ENCODE results near the gene MDM2. TPM values are rescaled to one million over a fixed set of nuclear protein-coding genes. Genes with fewer than 3 reads are reported as not detected.

The MDM2 gene
- total and polyA plus RNA-seq, 5 experiments from 2014 or later = 7.6 to 90.4 (median 17.9) TPM

DNA sequence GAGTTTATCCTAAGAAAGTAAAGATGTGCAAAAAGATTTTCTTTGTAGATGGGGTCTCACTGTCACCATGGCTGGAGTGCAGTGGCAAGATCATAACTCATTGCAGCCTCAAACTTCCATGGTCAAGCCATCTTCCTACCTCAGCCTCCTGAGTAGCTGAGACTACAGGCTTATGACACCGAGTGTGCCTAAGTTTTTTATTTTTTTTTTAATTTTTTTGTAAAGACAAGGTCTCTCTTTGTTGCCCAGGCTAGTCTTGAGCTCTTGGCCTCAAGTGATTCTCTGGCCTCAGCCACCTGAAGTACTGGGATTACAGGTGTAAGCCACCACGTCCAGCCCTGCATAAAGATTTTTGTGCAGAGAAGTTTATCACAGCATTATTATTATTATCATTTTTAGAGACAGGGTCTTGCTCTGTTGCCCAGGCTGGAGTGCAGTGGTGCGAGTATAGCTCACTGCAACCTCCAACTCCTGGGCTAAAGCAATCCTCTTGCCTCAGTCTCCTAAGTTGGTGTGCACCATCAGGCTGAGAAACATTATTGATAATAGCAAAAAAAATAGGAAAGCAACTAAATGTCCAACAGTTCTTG lies 19.3 kb upstream of the MDM2 start:
- DNase-seq = no peak
- no peak overlapping the region for H3K4me3 Mint-ChIP-seq
- H3K4me1 Mint-ChIP-seq = peaks cover 0 to 18% (median 3%) of the 10 kb centered on the region in 4 donors
- no peak overlapping the region for H3K27ac Mint-ChIP-seq
- H3K27me3 Mint-ChIP-seq = no peaks in the 10 kb centered on the region
- H3K9me3 Mint-ChIP-seq = no peaks in the 10 kb centered on the region
- POLR2A ChIA-PET = no interaction called here
- ATAC-seq = no peak
- H3K36me3 Mint-ChIP-seq = peaks cover 0 to 4% (median 0%) of the 10 kb centered on the region in 3 donors

GRCh38 chr12:68789144-68789878 lies 18.7 kb upstream of the MDM2 start:
- Mint-ChIP-seq H3K27me3 (no peaks in the 10 kb centered on the region), H3K4me1 (peaks cover 0 to 14% (median 3%) of the 10 kb centered on the region in 4 donors), H3K4me3 (no peak overlapping the region), H3K27ac (no peak overlapping the region), H3K36me3 (no peaks in the 10 kb centered on the region), H3K9me3 (no peaks in the 10 kb centered on the region)
- no peak for ATAC-seq
- DNase-seq = no peak
- POLR2A ChIA-PET = no interaction called here

- POLR2A ChIA-PET = interaction anchor here (1.5 kb wide), 1 partner anchor 16 kb away, joined by 4 read pairs; no protein-coding TSS in a partner anchor
- H3K27ac Mint-ChIP-seq = no peak overlapping the region
These were observed 17.7 kb upstream of the MDM2 start for GRCh38 chr12:68790081-68790951.

GRCh38 chr12:68790952-68791234 lies 17.1 kb upstream of the MDM2 start:
- ATAC-seq (no peak), DNase-seq (no peak)
- H3K4me3 Mint-ChIP-seq = no peak overlapping the region
- no peak overlapping the region for H3K27ac Mint-ChIP-seq
- H3K4me1 Mint-ChIP-seq = peaks cover 0 to 10% (median 3%) of the 10 kb centered on the region in 4 donors
- no peaks in the 10 kb centered on the region for H3K9me3 Mint-ChIP-seq
- POLR2A ChIA-PET = interaction anchor here (1.5 kb wide), 1 partner anchor 17 kb away, joined by 4 read pairs; no protein-coding TSS in a partner anchor
- H3K27me3 Mint-ChIP-seq = no peaks in the 10 kb centered on the region
- H3K36me3 Mint-ChIP-seq = no peaks in the 10 kb centered on the region

More at GRCh38 chr12:68790081-68790951, 17.7 kb upstream of the MDM2 start:
- H3K36me3 Mint-ChIP-seq = no peaks in the 10 kb centered on the region
- DNase-seq (no peak), ATAC-seq (no peak)
- H3K9me3 Mint-ChIP-seq = no peaks in the 10 kb centered on the region
- no peak overlapping the region for H3K4me3 Mint-ChIP-seq
- H3K4me1 Mint-ChIP-seq = peaks cover 0 to 13% (median 3%) of the 10 kb centered on the region in 4 donors
- no peaks in the 10 kb centered on the region for H3K27me3 Mint-ChIP-seq

DNA sequence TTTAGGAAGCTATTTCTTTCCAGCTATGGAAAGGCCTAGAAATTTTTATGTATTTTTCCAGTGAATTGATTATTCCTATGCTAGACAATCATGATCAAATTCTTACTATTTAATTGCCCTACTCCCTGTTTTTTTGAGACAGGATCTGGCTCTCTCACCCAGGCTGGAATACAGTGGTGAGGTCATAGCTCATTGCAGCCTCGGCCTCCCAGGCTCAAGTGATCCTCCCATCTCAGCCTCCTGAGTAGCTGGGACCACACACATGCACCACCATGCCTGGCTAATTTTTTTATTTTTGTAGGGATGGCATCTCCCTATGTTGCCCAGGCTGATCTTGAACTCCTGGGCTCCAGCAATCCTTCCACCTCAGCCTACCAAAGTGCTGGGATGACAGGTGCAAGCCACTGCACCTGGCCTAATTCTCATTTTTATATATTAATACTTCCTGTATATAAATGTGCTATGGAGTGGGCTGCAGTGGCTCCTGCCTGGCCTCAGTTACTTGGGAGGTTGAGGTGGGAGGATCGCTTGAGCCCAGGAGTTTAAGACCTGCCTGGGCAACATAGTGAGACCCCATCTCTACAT lies 16.0 kb upstream of the MDM2 start:
- ATAC-seq (no peak), DNase-seq (no peak)
- Mint-ChIP-seq H3K27ac (no peak overlapping the region), H3K4me1 (peaks cover 0 to 8% (median 3%) of the 10 kb centered on the region in 4 donors), H3K27me3 (no peaks in the 10 kb centered on the region), H3K9me3 (no peaks in the 10 kb centered on the region), H3K36me3 (no peaks in the 10 kb centered on the region), H3K4me3 (no peak overlapping the region)
- POLR2A ChIA-PET = interaction anchor here (1.5 kb wide), 1 partner anchor 18 kb away, joined by 4 read pairs; no protein-coding TSS in a partner anchor

DNA sequence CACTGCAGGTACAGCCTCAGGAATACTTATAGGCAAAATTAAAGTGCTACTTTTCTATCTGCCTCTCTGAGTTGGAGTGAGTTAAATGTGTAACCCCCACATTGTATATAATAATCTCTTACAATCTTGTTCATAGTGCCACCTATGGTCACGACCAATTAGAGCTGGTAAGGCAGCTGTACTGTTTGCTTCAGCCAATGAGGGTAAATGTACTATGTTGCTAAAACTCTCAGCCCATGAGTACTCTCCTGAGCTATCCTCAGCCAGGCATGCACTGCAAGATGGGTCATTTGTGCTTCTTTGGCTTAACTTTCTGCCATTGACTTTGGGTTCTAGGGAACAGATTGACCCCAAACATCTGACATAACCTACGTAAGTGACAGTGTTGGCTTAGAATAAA lies 15.0 kb upstream of the MDM2 start:
- peak in 6 of 10 donors; percentile 11 to 54 (median 29) for DNase-seq
- peak; percentile 79 to 80 for ATAC-seq
- POLR2A ChIA-PET = interaction anchor here (0.6 kb wide), 1 partner anchor 15 kb away, joined by 3 read pairs; the partner anchor contains the start of gene MDM2
- no peaks in the 10 kb centered on the region for H3K9me3 Mint-ChIP-seq
- no peaks in the 10 kb centered on the region for H3K36me3 Mint-ChIP-seq
- no peak overlapping the region for H3K27ac Mint-ChIP-seq
- peaks cover 0 to 4% (median 2%) of the 10 kb centered on the region in 4 donors for H3K4me1 Mint-ChIP-seq
- no peaks in the 10 kb centered on the region for H3K27me3 Mint-ChIP-seq
- no peak overlapping the region for H3K4me3 Mint-ChIP-seq

GRCh38 chr12:68793436-68793835 lies 14.5 kb upstream of the MDM2 start:
- DNase-seq (no peak), ATAC-seq (no peak)
- POLR2A ChIA-PET = interaction anchor here (0.6 kb wide), 1 partner anchor 14 kb away, joined by 3 read pairs; the partner anchor contains the start of gene MDM2
- no peaks in the 10 kb centered on the region for H3K9me3 Mint-ChIP-seq
- H3K4me1 Mint-ChIP-seq = peaks cover 0 to 4% (median 2%) of the 10 kb centered on the region in 4 donors
- H3K27me3 Mint-ChIP-seq = no peaks in the 10 kb centered on the region
- no peaks in the 10 kb centered on the region for H3K36me3 Mint-ChIP-seq
- H3K4me3 Mint-ChIP-seq = no peak overlapping the region
- no peak overlapping the region for H3K27ac Mint-ChIP-seq

GRCh38 chr12:68793975-68794652 lies 13.9 kb upstream of the MDM2 start:
- Mint-ChIP-seq H3K9me3 (no peaks in the 10 kb centered on the region), H3K27ac (no peak overlapping the region), H3K27me3 (no peaks in the 10 kb centered on the region), H3K4me3 (no peak overlapping the region), H3K4me1 (peaks cover 0 to 4% (median 1%) of the 10 kb centered on the region in 4 donors), H3K36me3 (no peaks in the 10 kb centered on the region)
- DNase-seq (no peak), ATAC-seq (no peak)
- POLR2A ChIA-PET = interaction anchor here (1.6 kb wide), 1 partner anchor 11 kb away, joined by 3 read pairs; no protein-coding TSS in a partner anchor

GRCh38 chr12:68794653-68795251 lies 13.2 kb upstream of the MDM2 start:
- H3K9me3 Mint-ChIP-seq = no peaks in the 10 kb centered on the region
- H3K4me3 Mint-ChIP-seq = no peak overlapping the region
- no peak overlapping the region for H3K27ac Mint-ChIP-seq
- H3K27me3 Mint-ChIP-seq = no peaks in the 10 kb centered on the region
- DNase-seq = no peak
- no peak for ATAC-seq
- H3K4me1 Mint-ChIP-seq = peaks cover 0 to 4% (median 0%) of the 10 kb centered on the region in 4 donors
- POLR2A ChIA-PET = interaction anchor here (1.6 kb wide), 1 partner anchor 12 kb away, joined by 3 read pairs; no protein-coding TSS in a partner anchor
- no peaks in the 10 kb centered on the region for H3K36me3 Mint-ChIP-seq

GRCh38 chr12:68796399-68796798 lies 11.6 kb upstream of the MDM2 start:
- Mint-ChIP-seq H3K27ac (no peak overlapping the region), H3K36me3 (no peaks in the 10 kb centered on the region), H3K9me3 (no peaks in the 10 kb centered on the region), H3K4me1 (peaks cover 0 to 4% (median 0%) of the 10 kb centered on the region in 4 donors), H3K27me3 (no peaks in the 10 kb centered on the region), H3K4me3 (no peak overlapping the region)
- DNase-seq (no peak), ATAC-seq (no peak)
- POLR2A ChIA-PET = interaction anchor here (0.5 kb wide), 1 partner anchor 562 kb away, joined by 4 read pairs; no protein-coding TSS in a partner anchor

- H3K27ac Mint-ChIP-seq = peak overlapping the region in 1 of 10 donors; percentile 69
- H3K4me1 Mint-ChIP-seq = no peaks in the 10 kb centered on the region
- H3K27me3 Mint-ChIP-seq = no peaks in the 10 kb centered on the region
- no peak for ATAC-seq
- H3K36me3 Mint-ChIP-seq = no peaks in the 10 kb centered on the region
- DNase-seq = no peak
- POLR2A ChIA-PET = interaction anchor here (1.2 to 1.7 kb wide), 2 partner anchors 9 kb away, joined by 5 to 6 read pairs; partner anchors contain the start of gene MDM2
- H3K4me3 Mint-ChIP-seq = no peak overlapping the region
- H3K9me3 Mint-ChIP-seq = no peaks in the 10 kb centered on the region
These were observed 9.1 kb upstream of the MDM2 start for GRCh38 chr12:68798882-68799234.

Data from naive thymus-derived CD8-positive, alpha-beta T cell (primary cell).